Activated naive CD4-positive, alpha-beta T cell treated with anti-CD3 and anti-CD28 coated beads, Interleukin-2, amount 50 U/mL, for 24 hours (primary cell): ENCODE results near the gene TRABD2A.
A peak's percentile ranks its signal among the peaks of the same experiment; 100 is the strongest.

Experiments
- H3K27ac Mint-ChIP-seq: one replicate; pipeline ENCODE4 v1.8.0; 2021; ENCODE audit warnings: mild to moderate bottlenecking, mixed read lengths
- H3K27me3 Mint-ChIP-seq: one replicate; pipeline ENCODE4 v1.8.0; 2021; ENCODE audit warnings: mixed read lengths
- H3K36me3 Mint-ChIP-seq: one replicate; pipeline ENCODE4 v1.8.0; 2021; ENCODE audit warnings: mixed read lengths
- H3K4me1 Mint-ChIP-seq: one replicate; pipeline ENCODE4 v1.8.0; 2021; ENCODE audit warnings: mixed read lengths
- H3K4me3 Mint-ChIP-seq: one replicate; pipeline ENCODE4 v1.8.0; 2021; ENCODE audit warnings: mild to moderate bottlenecking, mixed read lengths
- H3K9me3 Mint-ChIP-seq: one replicate; pipeline ENCODE4 v1.8.0; 2021; ENCODE audit warnings: mixed read lengths

TRABD2A gene

DNA sequence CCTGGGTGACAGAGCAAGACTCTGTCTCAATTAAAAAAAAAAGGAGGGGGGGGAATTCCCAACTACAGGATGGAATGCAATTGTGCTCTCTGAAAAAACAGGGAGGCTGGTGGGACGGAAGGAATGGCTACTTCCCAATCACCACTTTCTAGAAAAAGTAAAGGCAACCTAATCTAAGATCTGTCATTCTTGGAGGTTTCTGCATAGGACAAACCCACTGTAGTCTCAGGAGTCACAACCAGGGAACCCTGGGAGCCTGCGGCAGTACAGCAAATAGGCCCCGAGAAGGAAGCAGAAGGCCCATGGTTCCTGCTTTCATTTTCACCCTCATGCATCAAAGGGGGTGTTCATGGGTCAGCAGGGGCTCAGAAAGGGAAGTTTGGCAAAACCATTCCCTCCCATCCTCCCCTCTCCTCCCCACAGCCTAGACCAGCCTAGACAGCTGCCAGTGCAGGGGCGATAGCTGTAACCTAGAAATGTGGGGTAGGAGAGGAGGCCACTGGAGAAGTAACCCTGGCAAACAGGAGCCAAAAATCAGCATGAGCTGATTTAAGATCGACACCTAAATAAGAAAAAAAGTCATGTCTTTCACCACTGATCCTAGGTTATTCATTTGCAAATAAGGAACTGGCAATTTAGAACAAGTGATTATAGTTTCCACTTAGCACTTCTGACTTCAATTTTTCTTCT is 48.0 kb downstream of the TRABD2A start:
- Mint-ChIP-seq H3K4me1 (peaks cover 25% of the 10 kb centered on the region), H3K4me3 (peak overlapping the region; percentile 49), H3K27ac (peak overlapping the region; percentile 96), H3K9me3 (no peaks in the 10 kb centered on the region), H3K36me3 (peaks cover 21% of the 10 kb centered on the region), H3K27me3 (no peaks in the 10 kb centered on the region)

DNA sequence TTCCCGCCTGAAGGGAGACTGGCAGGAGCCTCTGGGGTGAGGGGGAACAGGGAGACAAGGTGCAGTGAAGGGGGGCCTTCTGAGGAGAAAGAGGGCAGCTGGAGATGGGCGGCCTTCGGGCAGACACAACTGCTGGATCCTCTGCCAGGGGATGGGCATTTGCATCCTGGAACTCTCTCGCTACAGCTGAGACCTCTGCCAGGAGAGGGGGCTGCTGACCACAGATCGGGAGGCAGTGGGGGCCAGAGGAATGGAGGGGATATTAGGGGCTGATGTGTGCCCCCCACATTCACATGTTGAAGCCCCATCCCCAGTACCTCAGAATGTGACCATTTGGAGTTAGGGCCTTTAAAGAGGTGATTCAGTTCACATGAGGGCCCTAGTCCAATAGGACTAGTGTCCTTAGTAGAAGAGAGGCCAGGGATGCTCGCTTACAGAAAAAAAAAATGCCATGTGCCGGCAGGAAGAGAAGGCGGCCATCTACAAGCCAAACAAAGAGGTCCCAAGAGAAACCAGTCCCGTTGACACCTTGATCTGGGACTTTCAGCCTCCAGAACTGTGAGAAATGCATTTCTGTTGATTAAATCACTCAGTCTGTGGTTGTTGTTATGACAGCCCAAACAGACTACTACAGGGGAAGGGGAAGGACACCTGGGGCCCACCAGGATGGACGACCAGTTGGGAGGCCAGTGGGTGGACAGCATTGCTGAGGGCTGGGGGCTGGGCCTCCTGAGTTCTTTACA is 50.0 kb downstream of the TRABD2A start:
- Mint-ChIP-seq H3K27ac (peak overlapping the region; percentile 94), H3K9me3 (no peaks in the 10 kb centered on the region), H3K4me3 (peak overlapping the region; percentile 50), H3K4me1 (peaks cover 9% of the 10 kb centered on the region), H3K27me3 (no peaks in the 10 kb centered on the region), H3K36me3 (peaks cover 13% of the 10 kb centered on the region)

DNA sequence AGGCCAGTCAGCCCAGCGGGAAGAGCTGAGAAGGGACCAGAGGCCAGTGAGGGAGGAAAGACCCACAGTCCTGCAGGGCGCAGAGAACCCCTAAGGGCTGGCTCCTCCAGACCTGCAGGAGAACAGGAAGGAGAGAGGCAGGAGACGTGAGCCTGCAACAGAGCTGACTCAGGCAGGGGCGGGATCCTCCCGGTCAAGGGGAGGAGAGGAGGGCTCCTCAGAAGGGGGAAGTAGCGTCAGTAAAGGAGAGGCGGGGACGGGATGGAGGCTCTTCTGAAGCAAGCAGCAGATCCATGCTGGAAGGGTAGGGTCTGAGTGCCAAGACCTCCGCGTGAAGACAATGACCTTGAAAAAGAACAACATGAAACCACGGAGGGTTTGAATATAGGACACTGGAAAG is 50.8 kb downstream of the TRABD2A start:
- Mint-ChIP-seq H3K9me3 (no peaks in the 10 kb centered on the region), H3K27ac (no peak overlapping the region), H3K4me1 (peaks cover 7% of the 10 kb centered on the region), H3K36me3 (peaks cover 10% of the 10 kb centered on the region), H3K27me3 (no peaks in the 10 kb centered on the region), H3K4me3 (no peak overlapping the region)

DNA sequence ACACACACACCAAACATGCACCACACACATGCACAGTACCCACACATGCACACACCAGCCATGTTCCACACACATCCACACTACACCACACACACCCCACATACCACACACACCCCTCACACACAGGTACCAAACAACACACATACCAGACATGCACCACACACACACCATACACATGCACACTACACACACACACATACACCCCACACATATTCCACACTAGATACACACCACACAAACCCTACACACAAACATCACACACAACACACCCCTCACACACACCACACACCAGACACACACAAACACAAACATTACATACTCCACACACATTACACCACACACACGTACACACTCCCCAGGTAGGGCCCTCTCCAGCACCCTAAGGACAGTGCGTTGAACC is 51.2 kb downstream of the TRABD2A start:
- Mint-ChIP-seq H3K9me3 (no peaks in the 10 kb centered on the region), H3K4me3 (no peak overlapping the region), H3K27me3 (no peaks in the 10 kb centered on the region), H3K36me3 (peaks cover 8% of the 10 kb centered on the region), H3K27ac (no peak overlapping the region), H3K4me1 (peaks cover 7% of the 10 kb centered on the region)

DNA sequence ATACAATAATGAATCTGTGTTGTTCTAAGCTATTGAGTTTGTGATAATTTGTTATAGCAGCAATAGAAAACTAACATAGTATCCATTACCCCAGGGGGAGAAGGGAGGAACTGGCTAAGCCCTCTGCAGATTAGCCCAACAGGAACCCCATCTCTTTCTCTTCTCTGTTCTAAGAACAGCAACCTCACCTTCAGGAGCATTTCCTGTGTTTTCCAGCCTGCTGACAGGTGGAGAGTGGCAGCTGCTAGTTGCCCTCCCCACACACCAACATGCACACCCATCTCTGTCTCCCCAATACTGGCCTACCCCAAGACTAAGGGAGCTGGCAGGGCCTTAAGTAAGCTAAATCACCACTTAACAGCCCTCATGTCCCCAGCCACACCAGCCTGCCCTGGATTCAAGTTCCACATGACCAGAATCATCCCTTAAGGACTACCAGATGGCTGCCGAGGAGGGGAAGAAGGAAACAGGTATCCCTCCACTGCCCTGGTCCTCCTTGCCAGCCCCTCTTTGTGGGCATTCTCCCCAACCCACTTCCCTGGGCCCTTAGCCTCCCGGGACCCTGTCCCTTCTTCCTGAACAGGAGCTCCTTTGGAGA is 52.8 kb downstream of the TRABD2A start:
- peak overlapping the region; percentile 92 for H3K27ac Mint-ChIP-seq
- no peak overlapping the region for H3K4me3 Mint-ChIP-seq
- H3K36me3 Mint-ChIP-seq: peaks cover 10% of the 10 kb centered on the region

DNA sequence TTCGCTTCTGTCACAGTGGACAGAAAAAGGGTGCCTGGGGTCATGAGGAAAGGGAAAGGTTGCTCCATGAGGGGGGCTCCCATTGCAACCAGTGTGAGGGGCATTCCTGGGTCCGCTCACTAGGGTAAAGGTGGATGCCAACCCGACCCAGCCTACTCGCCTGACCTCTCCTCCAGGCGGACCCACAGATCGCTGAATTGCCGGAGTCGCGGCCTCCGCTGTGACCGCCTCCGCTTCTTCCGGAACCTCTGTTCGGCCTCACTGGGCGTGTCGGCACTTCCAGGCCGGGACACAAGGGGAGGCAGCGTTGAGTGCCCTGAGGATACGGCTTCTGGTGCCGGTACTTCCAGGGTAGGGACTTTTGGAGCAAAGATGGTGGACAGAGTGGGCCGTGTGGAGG is 57.1 kb downstream of the TRABD2A start:
- Mint-ChIP-seq H3K36me3 (peaks cover 18% of the 10 kb centered on the region), H3K27me3 (no peaks in the 10 kb centered on the region), H3K4me3 (no peak overlapping the region), H3K9me3 (no peaks in the 10 kb centered on the region), H3K27ac (no peak overlapping the region), H3K4me1 (peaks cover 54% of the 10 kb centered on the region)

More for the DNA sequence above, 52.8 kb downstream of the TRABD2A start:
- Mint-ChIP-seq H3K9me3 (no peaks in the 10 kb centered on the region), H3K27me3 (no peaks in the 10 kb centered on the region), H3K4me1 (peaks cover 16% of the 10 kb centered on the region)

DNA sequence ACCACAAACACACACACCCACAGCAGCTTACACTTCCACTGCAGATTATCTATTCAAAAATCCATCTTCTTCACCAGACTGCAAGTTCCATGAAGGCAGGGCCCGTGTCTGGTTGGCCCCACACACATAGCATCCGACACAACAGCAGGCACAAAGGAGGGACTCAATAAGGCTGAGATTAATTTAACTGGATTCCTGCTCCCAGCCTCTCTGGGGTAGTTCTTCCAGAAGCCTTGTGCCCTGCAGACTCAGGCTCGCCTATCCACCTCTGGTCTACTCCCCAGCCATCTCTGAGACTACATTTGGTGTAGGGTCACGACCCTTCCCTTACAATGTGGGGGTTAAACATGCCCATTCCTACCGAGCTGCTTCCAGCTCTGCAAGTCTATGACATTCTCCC is 57.7 kb downstream of the TRABD2A start:
- peaks cover 20% of the 10 kb centered on the region for H3K36me3 Mint-ChIP-seq
- no peak overlapping the region for H3K4me3 Mint-ChIP-seq
- H3K9me3 Mint-ChIP-seq: no peaks in the 10 kb centered on the region
- H3K27ac Mint-ChIP-seq: no peak overlapping the region
- H3K27me3 Mint-ChIP-seq: no peaks in the 10 kb centered on the region
- H3K4me1 Mint-ChIP-seq: peaks cover 60% of the 10 kb centered on the region

DNA sequence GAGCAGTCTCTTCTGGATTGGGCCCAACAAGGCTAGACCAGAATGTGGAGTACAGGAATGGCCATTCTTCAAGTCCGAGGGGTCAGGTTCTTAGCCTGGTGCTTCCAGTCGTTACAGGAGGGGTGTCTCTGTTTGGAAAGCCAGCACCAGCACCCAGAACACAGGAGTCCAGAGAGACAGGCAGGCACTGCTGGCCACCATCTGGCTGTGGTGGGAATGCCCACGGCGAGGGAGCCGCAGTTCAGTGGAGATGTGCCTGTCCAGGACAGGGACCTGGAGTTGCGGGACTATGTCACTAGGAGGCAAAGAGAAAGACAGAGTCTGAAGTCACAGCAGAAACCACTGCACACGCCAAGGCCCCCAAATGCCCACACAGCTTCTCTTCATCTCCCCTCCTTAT is 59.1 kb downstream of the TRABD2A start:
- Mint-ChIP-seq H3K27me3 (no peaks in the 10 kb centered on the region), H3K27ac (no peak overlapping the region), H3K9me3 (no peaks in the 10 kb centered on the region), H3K36me3 (peaks cover 16% of the 10 kb centered on the region), H3K4me1 (peaks cover 74% of the 10 kb centered on the region), H3K4me3 (no peak overlapping the region)

DNA sequence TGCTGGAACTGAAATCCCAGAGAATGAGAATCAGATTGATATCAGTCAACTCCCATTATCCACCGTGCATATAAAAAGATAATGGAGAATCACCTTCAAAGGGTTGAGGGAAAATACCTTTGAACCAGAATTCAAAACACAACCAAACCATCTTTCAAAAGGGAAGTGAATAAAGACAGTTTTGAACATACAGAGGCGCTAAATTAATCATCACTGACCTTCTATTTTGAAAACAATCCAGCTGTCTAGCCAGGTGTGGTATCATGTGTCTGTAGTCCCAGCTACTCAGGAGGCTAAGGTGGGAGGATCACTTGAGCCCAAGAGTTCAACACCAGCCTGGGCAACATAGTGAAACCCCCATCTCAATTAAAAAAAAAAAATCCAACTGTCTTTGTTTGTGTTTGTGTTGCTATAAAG is 63.6 kb downstream of the TRABD2A start:
- Mint-ChIP-seq H3K27me3 (no peaks in the 10 kb centered on the region), H3K27ac (peak overlapping the region; percentile 90), H3K9me3 (no peaks in the 10 kb centered on the region), H3K36me3 (peaks cover 10% of the 10 kb centered on the region), H3K4me1 (peaks cover 88% of the 10 kb centered on the region), H3K4me3 (no peak overlapping the region)

DNA sequence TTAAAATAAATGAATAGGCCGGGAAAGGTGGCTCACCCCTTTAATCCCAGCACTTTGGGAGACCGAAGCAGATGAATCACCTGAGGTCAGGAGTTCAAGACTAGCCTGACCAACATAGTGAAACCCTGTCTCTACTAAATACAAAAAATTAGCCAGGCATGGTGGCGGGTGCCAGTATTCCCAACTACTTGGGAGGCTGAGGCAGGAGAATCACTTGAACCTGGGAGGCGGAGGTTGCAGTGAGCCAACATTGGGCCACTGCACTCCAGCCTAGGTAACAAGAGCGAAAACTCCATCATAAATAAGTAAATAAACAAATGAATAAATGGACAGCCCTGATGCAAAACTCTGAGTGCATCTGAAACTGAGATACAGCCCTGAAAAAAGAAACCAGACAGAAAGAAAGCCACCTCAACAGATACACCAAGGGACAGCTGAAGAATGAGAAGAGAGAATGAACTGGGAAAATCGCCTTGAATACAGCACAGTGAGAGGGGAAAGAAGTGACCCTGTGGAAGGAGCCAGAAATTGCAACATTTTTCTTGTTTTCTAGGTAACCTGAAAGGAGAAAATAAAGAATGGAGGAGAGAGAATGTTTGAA is 64.4 kb downstream of the TRABD2A start:
- peak overlapping the region; percentile 37 for H3K4me3 Mint-ChIP-seq
- H3K36me3 Mint-ChIP-seq: peaks cover 11% of the 10 kb centered on the region
- H3K9me3 Mint-ChIP-seq: no peaks in the 10 kb centered on the region
- peaks cover 83% of the 10 kb centered on the region for H3K4me1 Mint-ChIP-seq
- no peaks in the 10 kb centered on the region for H3K27me3 Mint-ChIP-seq
- H3K27ac Mint-ChIP-seq: peak overlapping the region; percentile 85

DNA sequence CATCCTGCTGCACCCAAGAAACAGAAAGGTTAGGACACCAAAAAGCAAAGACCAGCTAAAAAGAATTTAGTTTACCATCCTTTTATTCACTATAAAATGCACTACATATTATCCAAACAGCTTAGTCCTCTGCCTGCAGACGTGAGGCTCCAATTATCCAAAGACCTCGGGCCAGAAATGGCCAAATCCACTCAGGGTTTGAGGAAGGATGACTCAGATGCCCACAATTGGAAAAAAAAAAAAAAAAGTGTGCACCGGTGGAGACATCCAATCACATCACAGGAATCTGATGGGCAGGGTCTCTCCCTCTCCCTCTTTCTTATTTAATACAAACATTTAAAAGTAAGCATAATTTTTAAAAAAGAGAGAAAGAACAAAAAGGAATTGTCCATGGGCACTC is 65.7 kb downstream of the TRABD2A start:
- H3K27ac Mint-ChIP-seq: no peak overlapping the region
- H3K36me3 Mint-ChIP-seq: peaks cover 10% of the 10 kb centered on the region
- H3K4me3 Mint-ChIP-seq: no peak overlapping the region
- H3K9me3 Mint-ChIP-seq: no peaks in the 10 kb centered on the region
- no peaks in the 10 kb centered on the region for H3K27me3 Mint-ChIP-seq
- H3K4me1 Mint-ChIP-seq: peaks cover 72% of the 10 kb centered on the region

DNA sequence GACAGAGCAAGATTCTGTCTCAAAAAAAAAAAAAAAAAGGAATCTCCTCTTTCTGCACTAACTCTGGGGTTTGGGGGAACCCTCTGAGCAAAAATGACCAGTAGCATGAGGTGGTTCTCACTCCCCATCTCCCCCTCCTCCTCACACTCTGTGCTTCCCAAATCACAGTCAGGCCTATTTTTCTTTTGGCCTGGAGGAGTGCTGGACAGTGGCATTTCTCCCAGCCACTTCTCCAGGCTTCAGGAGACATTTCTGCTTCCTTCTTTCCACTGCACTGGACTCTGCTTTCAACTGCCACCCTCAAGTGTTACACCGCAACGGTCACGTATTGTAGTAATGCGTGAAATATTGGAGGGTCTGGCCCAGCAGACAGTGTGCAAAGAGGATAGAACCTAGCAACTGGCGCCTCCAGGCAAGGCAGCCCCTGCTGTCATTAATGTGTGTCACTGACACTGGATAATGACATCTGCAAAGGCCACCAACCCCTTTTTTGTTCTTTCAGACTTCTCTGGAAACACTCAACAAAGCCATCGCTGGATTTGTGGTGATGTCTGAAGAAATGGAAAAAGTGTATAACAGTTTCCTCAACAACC is 68.9 kb downstream of the TRABD2A start:
- peak overlapping the region; percentile 17 for H3K27ac Mint-ChIP-seq
- no peaks in the 10 kb centered on the region for H3K27me3 Mint-ChIP-seq
- H3K4me1 Mint-ChIP-seq: peaks cover 64% of the 10 kb centered on the region
- H3K36me3 Mint-ChIP-seq: peaks cover 5% of the 10 kb centered on the region
- H3K4me3 Mint-ChIP-seq: no peak overlapping the region
- H3K9me3 Mint-ChIP-seq: no peaks in the 10 kb centered on the region

DNA sequence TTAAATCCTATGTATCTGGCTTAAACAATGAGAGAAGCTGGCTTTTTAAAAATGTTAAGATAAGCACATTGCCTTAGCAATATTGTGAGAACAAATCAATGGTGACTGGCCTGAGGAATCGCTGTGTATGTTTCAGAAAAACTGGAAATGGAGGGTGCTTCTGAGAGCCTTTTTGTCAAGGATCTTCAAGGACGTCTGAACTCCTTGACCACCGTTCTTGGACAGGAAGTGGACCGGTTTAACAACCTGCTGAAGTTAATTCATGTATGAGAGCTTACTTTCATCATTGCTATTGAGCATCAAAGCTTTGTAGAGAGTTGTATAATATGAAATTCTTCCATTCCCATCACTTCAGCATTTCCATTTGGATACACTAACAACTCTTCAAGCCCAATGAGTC is 72.6 kb downstream of the TRABD2A start:
- H3K27ac Mint-ChIP-seq: no peak overlapping the region
- H3K4me3 Mint-ChIP-seq: no peak overlapping the region
- no peaks in the 10 kb centered on the region for H3K9me3 Mint-ChIP-seq
- peaks cover 3% of the 10 kb centered on the region for H3K36me3 Mint-ChIP-seq
- H3K4me1 Mint-ChIP-seq: peaks cover 54% of the 10 kb centered on the region
- no peaks in the 10 kb centered on the region for H3K27me3 Mint-ChIP-seq

DNA sequence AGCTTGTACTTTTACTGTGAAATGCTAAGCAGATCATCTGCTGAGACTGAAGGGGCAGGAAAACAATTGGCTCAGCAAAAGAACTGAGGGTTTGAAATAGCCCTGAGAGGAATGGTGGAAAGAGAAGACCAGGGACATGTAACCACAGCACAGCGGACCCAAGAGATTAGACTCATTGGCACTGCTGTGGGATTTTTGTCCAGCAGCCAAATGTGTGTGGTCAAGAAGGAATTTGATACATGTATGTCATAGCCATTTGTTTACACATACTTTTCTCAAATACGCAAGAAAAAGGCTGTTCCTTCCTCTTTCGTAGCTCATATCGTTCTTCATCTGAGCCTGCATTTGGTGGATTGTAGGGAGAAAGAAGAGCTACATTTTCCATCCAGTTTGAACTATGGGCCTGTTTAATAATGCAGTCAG is 73.8 kb downstream of the TRABD2A start:
- no peaks in the 10 kb centered on the region for H3K9me3 Mint-ChIP-seq
- H3K4me1 Mint-ChIP-seq: peaks cover 47% of the 10 kb centered on the region
- H3K4me3 Mint-ChIP-seq: no peak overlapping the region
- no peaks in the 10 kb centered on the region for H3K27me3 Mint-ChIP-seq
- peaks cover 3% of the 10 kb centered on the region for H3K36me3 Mint-ChIP-seq
- H3K27ac Mint-ChIP-seq: peak overlapping the region; percentile 12

DNA sequence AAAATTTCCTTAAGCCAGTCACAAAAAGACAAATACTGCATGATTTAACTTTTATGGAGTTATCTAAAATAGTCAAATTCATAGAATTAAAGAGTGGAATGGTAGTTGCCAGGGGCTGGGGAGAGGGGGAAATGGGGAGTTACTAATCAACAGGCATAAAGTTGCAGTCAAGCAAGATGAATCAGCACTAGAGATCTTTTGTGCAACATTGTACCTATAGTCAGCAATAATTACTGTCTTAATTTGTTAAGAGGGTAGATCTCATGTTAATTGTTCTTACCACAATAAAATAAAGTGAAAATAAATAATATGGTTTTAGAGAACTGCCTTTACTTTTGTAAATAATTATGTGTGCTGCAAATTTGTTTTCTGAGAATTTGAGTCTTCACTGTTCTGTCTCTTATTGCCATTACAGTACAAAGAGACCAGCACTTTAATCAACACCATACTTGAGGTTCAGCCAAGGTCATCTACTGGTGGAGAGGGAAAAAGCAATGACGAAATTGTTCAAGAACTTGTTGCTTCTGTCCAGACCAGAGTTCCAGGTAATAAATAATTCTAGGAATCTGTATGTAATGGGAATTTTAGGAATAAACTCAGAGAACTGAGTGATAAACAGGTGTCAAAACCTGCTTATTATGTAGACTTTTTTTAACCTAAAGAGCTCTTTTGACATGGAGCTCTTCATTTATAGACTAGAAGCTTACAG is 75.5 kb downstream of the TRABD2A start:
- Mint-ChIP-seq H3K36me3 (peaks cover 4% of the 10 kb centered on the region), H3K27ac (no peak overlapping the region), H3K4me3 (no peak overlapping the region), H3K9me3 (peaks cover 2% of the 10 kb centered on the region), H3K4me1 (peaks cover 56% of the 10 kb centered on the region), H3K27me3 (no peaks in the 10 kb centered on the region)
